GM12878 (cell line): ENCODE data around the gene ZNF813. TPM values are rescaled to one million over a fixed set of nuclear protein-coding genes. Genes with fewer than 3 reads are reported as not detected.

Experiments used
- ATF7 ChIP-seq: fragments of 450-650 bp; IDR thresholded peaks from 2 replicates; pipeline ENCODE4 v1.6.1; 2016; ENCODE audit warnings: low read depth, mild to moderate bottlenecking
- CBFB ChIP-seq: IDR thresholded peaks from 2 replicates; pipeline ENCODE4 v1.6.1; 2016; ENCODE audit warnings: antibody characterized with exemption, low read depth
- CBX3 ChIP-seq: fragments of 200-600 bp; sonication (generic); IDR thresholded peaks from 2 replicates; pipeline ENCODE4 v1.6.1; 2016; ENCODE audit warnings: low read depth, borderline replicate concordance
- ESRRA ChIP-seq: IDR thresholded peaks from 2 replicates; pipeline ENCODE4 v1.6.1; 2012; ENCODE audit warnings: mild to moderate bottlenecking, low read length, improper control_type of control experiment
- GATAD2B ChIP-seq: fragments of 450-650 bp; conservative IDR thresholded peaks from 2 replicates; pipeline ENCODE4 v1.6.1; 2017; ENCODE audit warnings: low read depth, mild to moderate bottlenecking, moderate library complexity
- HDAC2 ChIP-seq: fragments of 200-600 bp; sonication (generic); IDR thresholded peaks from 2 replicates; pipeline ENCODE4 v1.6.1; 2017
- IRF4 ChIP-seq: IDR thresholded peaks from 2 replicates; pipeline ENCODE4 v1.6.1; 2011; ENCODE audit warnings: low read depth, low read length
- NBN ChIP-seq: fragments of 450-650 bp; IDR thresholded peaks from 2 replicates; pipeline ENCODE4 v1.6.1; 2016
- POU2F2 ChIP-seq: IDR thresholded peaks from 3 replicates; pipeline ENCODE4 v1.6.1; 2011; ENCODE audit warnings: low read depth, mild to moderate bottlenecking, low read length, borderline replicate concordance
- STAT1 ChIP-seq: fragments of 450-650 bp; conservative IDR thresholded peaks from 2 replicates; pipeline ENCODE4 v1.6.1; 2014; ENCODE audit warnings: antibody characterized with exemption, mild to moderate bottlenecking
- USF2 ChIP-seq: IDR thresholded peaks from 2 replicates; pipeline ENCODE4 v1.6.1; 2011; ENCODE audit warnings: low read depth, low read length, improper control_type of control experiment, borderline replicate concordance
- YY1 ChIP-seq: IDR thresholded peaks from 2 replicates; pipeline ENCODE4 v1.6.1; 2011; ENCODE audit warnings: low read depth, mild to moderate bottlenecking, low read length
- ZNF592 ChIP-seq: fragments of 450-650 bp; IDR thresholded peaks from 2 replicates; pipeline ENCODE4 v1.6.1; 2017; ENCODE audit warnings: mild to moderate bottlenecking, moderate library complexity
- ZNF687 ChIP-seq: fragments of 450-650 bp; IDR thresholded peaks from 2 replicates; pipeline ENCODE4 v1.6.1; 2017; ENCODE audit warnings: mild to moderate bottlenecking, moderate library complexity
- polyA plus RNA-seq, 11 experiments: library from polyadenylated mRNA; depleted of rRNA in 4 of 11; unstranded in 6 of 11; stranded (reverse) in 5 of 11; fragments of >200 nt; fragmentation: Nextera tagmentation in 4 of 11; fragmentation: Illumina TruSeq in 1 of 11; extraction: Ambion mirVana in 4 of 11; extraction: Trizol in 1 of 11; gene quantifications; 1 replicate in 1 of 11; 2 replicates in 10 of 11; pipeline versions ENCODE4 v1.2.1 to v1.2.3, GENCODE V29; 2011 to 2016; ENCODE audit warnings: inconsistent platforms in 2 of 11, missing spikeins in 2 of 11, low read depth in 1 of 11
- total RNA-seq, 4 experiments: library from RNA; depleted of rRNA in 3 of 4; stranded (reverse); fragments of >200 nt in 3 of 4; fragmentation: Illumina TruSeq in 1 of 4; extraction: Trizol in 1 of 4; gene quantifications; 2 replicates each; pipeline versions ENCODE4 v1.2.1 to v1.2.3, GENCODE V29; 2013 to 2021
- TF ChIP-seq, protein P1 (sequence below): fragments of 450-650 bp; formaldehyde crosslinking; IDR thresholded peaks from 2 replicates; pipeline ENCODE4 v1.5.0; 2022; ENCODE audit warnings: mild to moderate bottlenecking, missing genetic modification characterization
- TF ChIP-seq, protein P2 (sequence below): fragments of 450-650 bp; IDR thresholded peaks from 2 replicates; pipeline ENCODE4 v1.6.1; 2017; ENCODE audit warnings: mild to moderate bottlenecking

ZNF813 gene
- total and polyA plus RNA-seq, 10 of the 15 experiments (the other 5 are each of a cell fraction or from before 2014, with no cell fraction given) = 0.27 to 4.8 (median 2.6) TPM

- TF ChIP-seq ZNF687 (no peak), CBFB (no peak), USF2 (no peak), STAT1 (no peak), YY1 (no peak), GATAD2B (no peak), IRF4 (no peak), NBN (no peak), CBX3 (no peak), ESRRA (no peak), POU2F2 (no peak), HDAC2 (no peak), ZNF592 (no peak), ATF7 (no peak)
- TF ChIP-seq, protein P1, sequence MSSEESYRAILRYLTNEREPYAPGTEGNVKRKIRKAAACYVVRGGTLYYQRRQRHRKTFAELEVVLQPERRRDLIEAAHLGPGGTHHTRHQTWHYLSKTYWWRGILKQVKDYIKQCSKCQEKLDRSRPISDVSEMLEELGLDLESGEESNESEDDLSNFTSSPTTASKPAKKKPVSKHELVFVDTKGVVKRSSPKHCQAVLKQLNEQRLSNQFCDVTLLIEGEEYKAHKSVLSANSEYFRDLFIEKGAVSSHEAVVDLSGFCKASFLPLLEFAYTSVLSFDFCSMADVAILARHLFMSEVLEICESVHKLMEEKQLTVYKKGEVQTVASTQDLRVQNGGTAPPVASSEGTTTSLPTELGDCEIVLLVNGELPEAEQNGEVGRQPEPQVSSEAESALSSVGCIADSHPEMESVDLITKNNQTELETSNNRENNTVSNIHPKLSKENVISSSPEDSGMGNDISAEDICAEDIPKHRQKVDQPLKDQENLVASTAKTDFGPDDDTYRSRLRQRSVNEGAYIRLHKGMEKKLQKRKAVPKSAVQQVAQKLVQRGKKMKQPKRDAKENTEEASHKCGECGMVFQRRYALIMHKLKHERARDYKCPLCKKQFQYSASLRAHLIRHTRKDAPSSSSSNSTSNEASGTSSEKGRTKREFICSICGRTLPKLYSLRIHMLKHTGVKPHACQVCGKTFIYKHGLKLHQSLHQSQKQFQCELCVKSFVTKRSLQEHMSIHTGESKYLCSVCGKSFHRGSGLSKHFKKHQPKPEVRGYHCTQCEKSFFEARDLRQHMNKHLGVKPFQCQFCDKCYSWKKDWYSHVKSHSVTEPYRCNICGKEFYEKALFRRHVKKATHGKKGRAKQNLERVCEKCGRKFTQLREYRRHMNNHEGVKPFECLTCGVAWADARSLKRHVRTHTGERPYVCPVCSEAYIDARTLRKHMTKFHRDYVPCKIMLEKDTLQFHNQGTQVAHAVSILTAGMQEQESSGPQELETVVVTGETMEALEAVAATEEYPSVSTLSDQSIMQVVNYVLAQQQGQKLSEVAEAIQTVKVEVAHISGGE (CRISPR knock-in tag) = no peak
- TF ChIP-seq, protein P2, sequence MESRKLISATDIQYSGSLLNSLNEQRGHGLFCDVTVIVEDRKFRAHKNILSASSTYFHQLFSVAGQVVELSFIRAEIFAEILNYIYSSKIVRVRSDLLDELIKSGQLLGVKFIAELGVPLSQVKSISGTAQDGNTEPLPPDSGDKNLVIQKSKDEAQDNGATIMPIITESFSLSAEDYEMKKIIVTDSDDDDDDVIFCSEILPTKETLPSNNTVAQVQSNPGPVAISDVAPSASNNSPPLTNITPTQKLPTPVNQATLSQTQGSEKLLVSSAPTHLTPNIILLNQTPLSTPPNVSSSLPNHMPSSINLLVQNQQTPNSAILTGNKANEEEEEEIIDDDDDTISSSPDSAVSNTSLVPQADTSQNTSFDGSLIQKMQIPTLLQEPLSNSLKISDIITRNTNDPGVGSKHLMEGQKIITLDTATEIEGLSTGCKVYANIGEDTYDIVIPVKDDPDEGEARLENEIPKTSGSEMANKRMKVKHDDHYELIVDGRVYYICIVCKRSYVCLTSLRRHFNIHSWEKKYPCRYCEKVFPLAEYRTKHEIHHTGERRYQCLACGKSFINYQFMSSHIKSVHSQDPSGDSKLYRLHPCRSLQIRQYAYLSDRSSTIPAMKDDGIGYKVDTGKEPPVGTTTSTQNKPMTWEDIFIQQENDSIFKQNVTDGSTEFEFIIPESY = no peak
These were observed 628 bp upstream of the ZNF813 start (continued) for GRCh38 chr19:53466726-53467484.
